Measurements from ENCODE around the gene MYEOV.

Gene MYEOV

DNA sequence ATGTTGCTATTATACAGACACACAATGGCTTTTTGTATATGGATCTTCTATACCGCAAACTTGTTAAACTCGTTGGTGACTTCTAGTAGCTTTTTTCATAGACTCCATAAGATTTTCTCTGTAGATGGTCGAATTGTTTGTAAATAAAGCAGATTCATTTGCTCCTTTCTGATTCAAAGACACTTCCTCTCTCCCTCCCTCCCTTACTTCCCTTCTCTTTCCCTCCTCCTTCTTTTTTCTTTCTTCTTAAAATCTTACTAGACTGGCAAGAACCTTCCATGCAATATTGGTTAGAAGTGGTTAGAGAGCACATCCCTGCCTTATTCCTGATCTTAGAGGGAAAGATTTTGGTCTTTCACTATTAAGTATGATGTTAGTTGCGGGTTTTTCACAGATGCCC, 36.4 kb downstream of the MYEOV start:
- no peak overlapping the region for H3K4me3 ChIP-seq (ENCODE audit: low read depth, low read length)
- TF ChIP-seq, protein P1, sequence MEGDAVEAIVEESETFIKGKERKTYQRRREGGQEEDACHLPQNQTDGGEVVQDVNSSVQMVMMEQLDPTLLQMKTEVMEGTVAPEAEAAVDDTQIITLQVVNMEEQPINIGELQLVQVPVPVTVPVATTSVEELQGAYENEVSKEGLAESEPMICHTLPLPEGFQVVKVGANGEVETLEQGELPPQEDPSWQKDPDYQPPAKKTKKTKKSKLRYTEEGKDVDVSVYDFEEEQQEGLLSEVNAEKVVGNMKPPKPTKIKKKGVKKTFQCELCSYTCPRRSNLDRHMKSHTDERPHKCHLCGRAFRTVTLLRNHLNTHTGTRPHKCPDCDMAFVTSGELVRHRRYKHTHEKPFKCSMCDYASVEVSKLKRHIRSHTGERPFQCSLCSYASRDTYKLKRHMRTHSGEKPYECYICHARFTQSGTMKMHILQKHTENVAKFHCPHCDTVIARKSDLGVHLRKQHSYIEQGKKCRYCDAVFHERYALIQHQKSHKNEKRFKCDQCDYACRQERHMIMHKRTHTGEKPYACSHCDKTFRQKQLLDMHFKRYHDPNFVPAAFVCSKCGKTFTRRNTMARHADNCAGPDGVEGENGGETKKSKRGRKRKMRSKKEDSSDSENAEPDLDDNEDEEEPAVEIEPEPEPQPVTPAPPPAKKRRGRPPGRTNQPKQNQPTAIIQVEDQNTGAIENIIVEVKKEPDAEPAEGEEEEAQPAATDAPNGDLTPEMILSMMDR (IDR thresholded peaks at IDR 0.05; ENCODE audit: low read depth, low read length), result no peak

DNA sequence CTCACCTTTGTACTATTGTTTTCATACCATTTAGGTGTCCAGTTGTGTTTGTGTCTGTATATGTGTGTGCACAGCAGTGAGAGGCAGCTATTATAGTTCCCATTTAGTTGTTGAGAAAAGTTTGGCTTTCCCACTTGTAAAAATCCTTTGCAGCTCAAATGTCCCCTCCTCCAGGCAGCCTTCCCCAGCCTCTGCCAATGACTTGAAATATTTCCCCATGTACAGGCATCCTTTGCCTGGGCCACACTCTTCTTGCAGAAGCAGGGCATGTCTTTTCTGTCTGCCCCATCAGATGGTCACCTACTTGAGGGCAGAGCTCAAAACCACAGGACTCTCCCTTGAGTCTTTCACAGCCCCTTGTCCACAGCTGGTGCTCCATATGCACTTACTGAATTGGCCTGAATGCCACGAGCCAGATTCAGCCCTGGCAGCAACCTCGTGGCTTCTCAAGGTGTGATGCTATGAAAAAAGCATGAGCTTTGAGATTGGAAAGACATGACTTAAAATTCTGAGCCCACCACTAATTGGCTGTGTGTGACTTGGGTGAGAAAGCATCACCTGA, 39.3 kb downstream of the MYEOV start:
- TF ChIP-seq, protein P1 (IDR thresholded peaks at IDR 0.05; ENCODE audit: low read depth, low read length), result no peak
- H3K4me3 ChIP-seq (ENCODE audit: low read depth, low read length), result no peak overlapping the region

DNA sequence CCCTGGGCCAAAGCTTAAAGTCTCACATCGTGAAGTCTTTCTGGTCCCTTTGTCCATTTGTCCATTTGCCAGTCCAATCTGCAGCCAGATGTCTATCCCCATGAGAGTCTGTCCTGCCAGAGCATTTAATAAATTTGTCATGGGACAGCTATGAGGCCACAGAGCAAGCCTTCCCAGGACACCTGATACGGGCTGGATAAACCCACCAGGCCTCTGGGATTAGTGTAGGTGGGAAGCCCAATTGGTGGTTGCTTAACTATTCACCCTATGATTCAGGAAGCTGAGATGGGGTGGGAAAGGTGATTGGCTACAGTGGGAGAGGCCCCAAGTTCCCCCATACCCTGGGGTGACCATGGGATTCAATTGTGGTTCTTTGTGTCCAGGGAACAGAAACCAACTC, 39.9 kb downstream of the MYEOV start:
- TF ChIP-seq, protein P1 (IDR thresholded peaks at IDR 0.05; ENCODE audit: low read depth, low read length), result no peak
- H3K4me3 ChIP-seq (ENCODE audit: low read depth, low read length), result no peak overlapping the region

DNA sequence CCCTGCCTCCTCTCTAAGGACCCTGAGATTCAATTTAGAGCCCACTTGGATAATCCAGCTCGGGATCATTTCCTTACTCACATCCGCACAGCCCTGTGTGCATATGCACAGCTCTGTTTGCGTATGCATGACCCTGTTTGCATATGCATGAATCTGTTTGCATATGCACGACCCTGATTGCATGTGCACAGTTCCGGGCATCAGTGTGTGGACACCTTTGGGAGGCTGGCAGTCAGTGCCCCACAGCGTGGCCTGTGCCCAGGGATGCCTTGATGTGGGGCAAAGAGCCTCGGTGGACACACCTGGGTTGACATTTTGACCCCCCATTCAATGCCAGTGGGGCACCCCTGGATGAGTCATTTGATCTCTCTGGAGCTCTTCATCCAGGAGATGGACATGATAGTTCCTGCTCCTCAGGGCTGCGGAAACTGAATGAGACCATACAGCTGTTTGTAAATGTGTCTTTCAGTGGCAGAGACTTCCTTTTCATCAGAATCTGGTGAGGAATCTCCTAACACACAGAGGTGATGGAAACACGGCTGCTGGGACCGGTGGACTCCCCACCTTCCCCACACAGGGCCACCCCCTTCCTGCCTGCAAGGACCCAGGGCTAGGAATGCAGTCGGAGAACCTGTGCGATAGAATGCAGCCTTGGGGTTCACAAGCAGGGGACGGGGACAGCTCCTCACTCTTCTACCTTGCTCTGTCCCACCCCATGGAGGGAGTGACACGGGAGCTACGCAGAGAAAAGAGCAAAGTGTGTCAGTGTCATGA, 41.2 kb downstream of the MYEOV start:
- H3K4me3 ChIP-seq (ENCODE audit: low read depth, low read length), result no peak overlapping the region
- TF ChIP-seq, protein P1 (IDR thresholded peaks at IDR 0.05; ENCODE audit: low read depth, low read length), result no peak

DNA sequence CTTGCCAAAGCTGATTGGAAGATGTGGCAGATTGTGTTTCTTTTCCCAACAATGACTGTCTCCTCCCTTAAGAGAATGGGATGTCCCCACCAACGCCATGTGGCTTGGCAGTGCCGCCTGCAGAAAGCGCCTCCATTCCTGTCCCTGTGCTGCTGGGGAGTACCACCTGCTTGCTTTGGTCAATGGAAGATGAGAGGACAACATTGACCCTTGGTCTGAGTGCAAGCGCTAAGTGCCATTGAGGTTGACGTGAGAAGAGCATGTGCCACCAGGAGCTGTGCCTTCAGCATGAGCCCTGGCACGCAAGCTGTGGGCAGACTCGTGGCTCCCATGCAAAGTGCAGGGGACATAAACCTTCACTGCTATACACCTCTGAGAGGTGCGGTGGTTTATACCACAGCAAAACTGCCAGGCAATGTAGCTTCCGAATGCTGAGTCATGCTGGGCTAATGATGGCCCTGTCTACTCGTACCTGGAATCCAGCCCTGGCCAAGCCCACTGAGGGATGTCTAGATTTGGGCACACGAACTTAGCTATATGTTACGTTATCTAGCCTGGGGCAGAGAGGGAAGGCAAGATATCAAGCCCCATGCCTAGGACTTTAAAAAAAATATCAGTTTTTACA, 41.9 kb downstream of the MYEOV start:
- H3K4me3 ChIP-seq (ENCODE audit: low read depth, low read length), result no peak overlapping the region
- TF ChIP-seq, protein P1 (IDR thresholded peaks at IDR 0.05; ENCODE audit: low read depth, low read length), result no peak

DNA sequence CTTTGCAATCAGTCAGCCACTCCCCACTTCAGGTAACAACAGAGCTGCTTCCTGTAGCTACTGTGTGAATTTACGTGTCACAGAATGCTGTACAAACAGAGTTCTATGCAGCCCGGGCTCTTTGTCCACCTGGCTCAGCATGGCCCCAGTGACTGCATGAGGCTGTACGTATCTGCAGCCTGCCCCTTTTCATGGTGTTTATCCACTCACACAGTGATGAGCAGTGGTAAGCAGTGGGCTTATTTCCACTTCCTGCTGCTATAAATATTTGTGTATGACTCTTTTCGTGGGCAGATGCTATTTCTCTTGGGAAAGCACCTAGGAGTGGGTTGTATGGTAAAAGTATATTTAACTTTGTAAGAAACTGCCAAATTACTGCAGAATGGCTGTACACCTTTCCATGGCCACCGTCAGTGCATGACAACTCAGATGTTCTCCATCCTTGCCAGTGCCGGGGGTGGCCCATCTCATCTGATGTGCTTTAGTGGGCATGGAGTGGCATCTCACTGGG, 43.3 kb downstream of the MYEOV start:
- no peak overlapping the region for H3K4me3 ChIP-seq (ENCODE audit: low read depth, low read length)
- TF ChIP-seq, protein P1 (IDR thresholded peaks at IDR 0.05; ENCODE audit: low read depth, low read length), result no peak
